Caco-2 (cell line): ENCODE data around the gene PLCB1. TPM values are rescaled to one million over a fixed set of nuclear protein-coding genes. Genes with fewer than 3 reads are reported as not detected.

Experiments
- BruUV-seq: library from RNA; stranded (reverse); fragments of 400-500 nt; replicated peaks from 2 replicates; lab custom pipeline; 2021; lab: Mats Ljungman, UMichigan
- CTCF ChIA-PET: fragments of 300-600 bp; sonication (Branson Sonifier 250); formaldehyde crosslinking; loops from one replicate; lab custom pipeline; 2022; ENCODE audit warnings: antibody characterized with exemption; lab: Charles Lee
- POLR2A ChIA-PET: fragments of 300-600 bp; sonication (Branson Sonifier 250); formaldehyde crosslinking; loops from one replicate; lab custom pipeline; 2022; ENCODE audit warnings: antibody characterized with exemption; lab: Charles Lee
- DNase-seq, 2 experiments: peaks; one replicate each; pipeline versions ENCODE4 v3.0.0 to v3.0.0-alpha.2; 2020 to 2022
- H3K27me3 ChIP-seq: replicated peaks from 2 replicates; pipeline ENCODE4 v1.6.0; 2011; ENCODE audit warnings: low read length; ENCODE audit not compliant: control insufficient read depth, insufficient read depth
- H3K36me3 ChIP-seq: 2 replicates; pipeline ENCODE4 v1.5.1; 2011; ENCODE audit warnings: low read length; ENCODE audit not compliant: control insufficient read depth, insufficient read depth
- H3K4me1 ChIP-seq: fragments of 250-450 bp; sonication (Bioruptor Pico); 2 replicates; pipeline ENCODE4 v1.5.1; 2020; ENCODE audit warnings: mild to moderate bottlenecking
- H3K4me3 ChIP-seq: 2 replicates; pipeline ENCODE4 v1.5.1; 2011; ENCODE audit warnings: low read depth, mild to moderate bottlenecking, control low read depth, low read length
- H3K9me3 ChIP-seq: fragments of 250-450 bp; sonication (Bioruptor Pico); 2 replicates; pipeline ENCODE4 v1.5.1; 2020; ENCODE audit warnings: mild to moderate bottlenecking, moderate library complexity
- H3K27ac Mint-ChIP-seq: one replicate; pipeline ENCODE4 v1.8.0; 2022; ENCODE audit warnings: mixed read lengths; ENCODE audit not compliant: unreplicated experiment
- H3K27me3 Mint-ChIP-seq: one replicate; pipeline ENCODE4 v1.8.0; 2022; ENCODE audit warnings: mixed read lengths; ENCODE audit not compliant: insufficient read depth, unreplicated experiment
- H3K36me3 Mint-ChIP-seq: one replicate; pipeline ENCODE4 v1.8.0; 2022; ENCODE audit warnings: mild to moderate bottlenecking, mixed read lengths; ENCODE audit not compliant: insufficient read depth, unreplicated experiment
- H3K4me1 Mint-ChIP-seq: one replicate; pipeline ENCODE4 v1.8.0; 2022; ENCODE audit warnings: low read depth, mixed read lengths; ENCODE audit not compliant: unreplicated experiment
- H3K4me3 Mint-ChIP-seq: one replicate; pipeline ENCODE4 v1.8.0; 2022; ENCODE audit warnings: mild to moderate bottlenecking, moderate library complexity, mixed read lengths; ENCODE audit not compliant: unreplicated experiment
- H3K9me3 Mint-ChIP-seq: one replicate; pipeline ENCODE4 v1.8.0; 2022; ENCODE audit warnings: mixed read lengths; ENCODE audit not compliant: unreplicated experiment
- CTCF ChIP-seq, 2 experiments: fragments of 200-600 bp in 1 of 2; IDR thresholded peaks; 1 replicate in 1 of 2; 2 replicates in 1 of 2; pipeline versions ENCODE4 v1.5.1 to v1.8.0; 2011 to 2022; ENCODE audit warnings: antibody characterized with exemption in 1 of 2, control low read depth in 1 of 2, inconsistent platforms in 1 of 2, low read depth in 1 of 2, low read length in 1 of 2, mild to moderate bottlenecking in 1 of 2, moderate library complexity in 1 of 2; ENCODE audit not compliant: insufficient read depth in 1 of 2, severe bottlenecking in 1 of 2, unreplicated experiment in 1 of 2
- intact Hi-C: fragments of 100-400 bp; cut with micrococcal nuclease; formaldehyde crosslinking; loops from one replicate; pipeline ENCODE4 v1.10.0; 2022; ENCODE audit not compliant: unreplicated experiment
- total RNA-seq: library from RNA; stranded (reverse); gene quantifications from 2 replicates; pipeline ENCODE4 v1.2.3, GENCODE V29; 2022

The PLCB1 gene
- total RNA-seq, 1 experiment from 2014 or later, result 105 TPM

GRCh38 chr20:8210749-8211148, 78.7 kb downstream of the PLCB1 start:
- Mint-ChIP-seq H3K27ac (no peak overlapping the region), H3K4me1 (peaks cover 59% of the 10 kb centered on the region), H3K4me3 (no peak overlapping the region), H3K27me3 (no peaks in the 10 kb centered on the region), H3K9me3 (no peaks in the 10 kb centered on the region), H3K36me3 (peaks cover 18% of the 10 kb centered on the region)
- POLR2A ChIA-PET, result no interaction called here
- TF ChIP-seq CTCF (IDR thresholded peaks at IDR 0.05; ENCODE audit: insufficient read depth in 1 of 2, low read depth in 1 of 2, low read length in 1 of 2, severe bottlenecking in 1 of 2, unreplicated experiment in 1 of 2), result no peak
- Histone ChIP-seq H3K4me3 (no peak overlapping the region), H3K4me1 (peaks cover 73% of the 10 kb centered on the region), H3K9me3 (no peaks in the 10 kb centered on the region), H3K36me3 (no peaks in the 10 kb centered on the region), H3K27me3 (no peaks in the 10 kb centered on the region)
- BruUV-seq, result no TSS peak
- intact Hi-C loops, result loop anchor here (10.0 kb wide), 1 partner anchor 166 kb away; no protein-coding TSS in a partner anchor
- DNase-seq, result no peak
- CTCF ChIA-PET, result no interaction called here

GRCh38 chr20:8212286-8212685, 80.2 kb downstream of the PLCB1 start:
- intact Hi-C loops, result loop anchor here (10.0 kb wide), 1 partner anchor 167 kb away; no protein-coding TSS in a partner anchor
- peaks cover 59% of the 10 kb centered on the region for H3K4me1 Mint-ChIP-seq
- H3K27me3 Mint-ChIP-seq, result no peaks in the 10 kb centered on the region
- no TSS peak for BruUV-seq
- Histone ChIP-seq H3K9me3 (no peaks in the 10 kb centered on the region), H3K4me1 (peaks cover 57% of the 10 kb centered on the region), H3K27me3 (no peaks in the 10 kb centered on the region), H3K4me3 (no peak overlapping the region), H3K36me3 (no peaks in the 10 kb centered on the region)
- TF ChIP-seq CTCF (IDR thresholded peaks at IDR 0.05; ENCODE audit: insufficient read depth in 1 of 2, low read depth in 1 of 2, low read length in 1 of 2, severe bottlenecking in 1 of 2, unreplicated experiment in 1 of 2), result no peak
- no peak for DNase-seq
- H3K4me3 Mint-ChIP-seq, result no peak overlapping the region
- no peaks in the 10 kb centered on the region for H3K9me3 Mint-ChIP-seq
- ChIA-PET CTCF (no interaction called here), POLR2A (no interaction called here)
- no peak overlapping the region for H3K27ac Mint-ChIP-seq
- H3K36me3 Mint-ChIP-seq, result peaks cover 18% of the 10 kb centered on the region

GRCh38 chr20:8213270-8213669, 81.2 kb downstream of the PLCB1 start:
- peak overlapping the region; percentile 15 for H3K27ac Mint-ChIP-seq

More at GRCh38 chr20:8213270-8213669, 81.2 kb downstream of the PLCB1 start:
- H3K4me1 Mint-ChIP-seq, result peaks cover 57% of the 10 kb centered on the region
- Histone ChIP-seq H3K4me1 (peaks cover 48% of the 10 kb centered on the region), H3K9me3 (no peaks in the 10 kb centered on the region), H3K4me3 (no peak overlapping the region), H3K27me3 (no peaks in the 10 kb centered on the region), H3K36me3 (no peaks in the 10 kb centered on the region)
- no peaks in the 10 kb centered on the region for H3K9me3 Mint-ChIP-seq
- TF ChIP-seq CTCF (IDR thresholded peaks at IDR 0.05; ENCODE audit: insufficient read depth in 1 of 2, low read depth in 1 of 2, low read length in 1 of 2, severe bottlenecking in 1 of 2, unreplicated experiment in 1 of 2), result no peak
- CTCF ChIA-PET, result no interaction called here
- POLR2A ChIA-PET, result no interaction called here
- peaks cover 12% of the 10 kb centered on the region for H3K36me3 Mint-ChIP-seq
- DNase-seq, result no peak
- intact Hi-C loops, result loop anchor here (10.0 kb wide), 1 partner anchor 168 kb away; no protein-coding TSS in a partner anchor
- no peak overlapping the region for H3K4me3 Mint-ChIP-seq
- no peaks in the 10 kb centered on the region for H3K27me3 Mint-ChIP-seq
- no TSS peak for BruUV-seq
